IMR-90 (cell line): ENCODE data around the gene SELENOM. TPM values are rescaled to one million over a fixed set of nuclear protein-coding genes. Genes with fewer than 3 reads are reported as not detected.

Experiments
- ATAC-seq: fragments of 200-7000 bp; cut with Tn5 transposase; 2 replicates; pipeline ENCODE4 v1.9.1; 2020; ENCODE audit warnings: low read depth, mild to moderate bottlenecking, moderate library complexity
- BruUV-seq: library from RNA; stranded (reverse); fragments of 400-500 nt; replicated peaks from 2 replicates; lab custom pipeline; 2021; lab: Mats Ljungman, UMichigan
- CTCF ChIA-PET: fragments of 300-600 bp; formaldehyde crosslinking; extraction: SDS; loops from one replicate; lab custom pipeline; 2021; ENCODE audit warnings: antibody characterized with exemption; lab: Yijun Ruan, JAX
- POLR2A ChIA-PET: fragments of 300-600 bp; sonication (Branson Sonifier 250); formaldehyde crosslinking; loops from one replicate; lab custom pipeline; 2022; ENCODE audit warnings: antibody characterized with exemption; ENCODE audit not compliant: unreplicated experiment; lab: Charles Lee
- DNase-seq: peaks from one replicate; pipeline ENCODE4 v3.0.0; 2013
- H2AFZ ChIP-seq: replicated peaks from 2 replicates; pipeline ENCODE3; 2013; ENCODE audit warnings: low read length, mild to moderate bottlenecking; ENCODE audit not compliant: poor library complexity
- H2AK5ac ChIP-seq: 2 replicates; pipeline ENCODE4 v1.6.1; 2013; ENCODE audit warnings: low read depth, low read length, inconsistent platforms
- H2AK9ac ChIP-seq: replicated peaks from 2 replicates; pipeline ENCODE3; 2013; ENCODE audit warnings: mild to moderate bottlenecking, low read depth, low read length, moderate library complexity; ENCODE audit not compliant: poor library complexity
- H2BK120ac ChIP-seq: 2 replicates; pipeline ENCODE4 v1.6.1; 2013; ENCODE audit warnings: low read depth, low read length, inconsistent platforms
- H2BK15ac ChIP-seq: 3 replicates; pipeline ENCODE4 v1.6.1; 2013; ENCODE audit warnings: low read depth, low read length, inconsistent platforms
- H2BK20ac ChIP-seq: 2 replicates; pipeline ENCODE4 v1.6.1; 2013; ENCODE audit warnings: low read depth, mild to moderate bottlenecking, inconsistent platforms, low read length, moderate library complexity
- H2BK5ac ChIP-seq: 2 replicates; pipeline ENCODE4 v1.6.1; 2013; ENCODE audit warnings: mild to moderate bottlenecking, low read depth, low read length, inconsistent platforms; ENCODE audit not compliant: poor library complexity, severe bottlenecking
- H3K14ac ChIP-seq: replicated peaks from 2 replicates; pipeline ENCODE4 v1.6.1; 2013; ENCODE audit warnings: low read depth, low read length, inconsistent platforms
- H3K18ac ChIP-seq: 2 replicates; pipeline ENCODE4 v1.6.1; 2013; ENCODE audit warnings: low read depth, low read length, control low read depth
- H3K23ac ChIP-seq: 2 replicates; pipeline ENCODE4 v1.6.1; 2013; ENCODE audit warnings: low read depth, low read length, inconsistent platforms
- H3K27ac ChIP-seq: 2 replicates; pipeline ENCODE4 v1.5.1; 2013; ENCODE audit warnings: mild to moderate bottlenecking, control low read depth, low read length; ENCODE audit not compliant: insufficient read depth
- H3K27me3 ChIP-seq: 2 replicates; pipeline ENCODE4 v1.6.1; 2013; ENCODE audit warnings: low read length; ENCODE audit not compliant: control insufficient read depth, insufficient read depth
- H3K36me3 ChIP-seq: 2 replicates; pipeline ENCODE4 v1.6.1; 2013; ENCODE audit warnings: low read length, mixed read lengths; ENCODE audit not compliant: control insufficient read depth, insufficient read depth
- H3K4ac ChIP-seq: 2 replicates; pipeline ENCODE4 v1.6.1; 2013; ENCODE audit warnings: low read depth, low read length, inconsistent platforms
- H3K4me1 ChIP-seq: 2 replicates; pipeline ENCODE4 v1.6.1; 2013; ENCODE audit warnings: low read length, mixed read lengths; ENCODE audit not compliant: control insufficient read depth, insufficient read depth
- H3K4me2 ChIP-seq: 2 replicates; pipeline ENCODE4 v1.6.1; 2013; ENCODE audit warnings: low read depth, mild to moderate bottlenecking, control low read depth, low read length, moderate library complexity
- H3K4me3 ChIP-seq: 2 replicates; pipeline ENCODE4 v1.5.1; 2013; ENCODE audit warnings: low read depth, mild to moderate bottlenecking, control low read depth, low read length, moderate library complexity; ENCODE audit not compliant: insufficient read depth
- H3K56ac ChIP-seq: 2 replicates; pipeline ENCODE4 v1.6.1; 2013; ENCODE audit warnings: low read length, inconsistent platforms; ENCODE audit not compliant: insufficient read depth; ENCODE audit errors: extremely low read depth
- H3K79me1 ChIP-seq, 2 experiments: 2 replicates each; pipeline ENCODE4 v1.6.1; 2013; ENCODE audit warnings: low read length in 2 of 2, inconsistent platforms in 1 of 2, low read depth in 1 of 2
- H3K9ac ChIP-seq: 2 replicates; pipeline ENCODE4 v1.6.1; 2013; ENCODE audit warnings: low read depth, low read length, control low read depth
- H3K9me1 ChIP-seq: 2 replicates; pipeline ENCODE4 v1.6.1; 2013; ENCODE audit warnings: low read length, inconsistent platforms; ENCODE audit not compliant: insufficient read depth
- H3K9me3 ChIP-seq: 2 replicates; pipeline ENCODE4 v1.6.1; 2013; ENCODE audit warnings: low read length; ENCODE audit not compliant: control insufficient read depth, insufficient read depth
- H4K20me1 ChIP-seq: 2 replicates; pipeline ENCODE4 v1.6.1; 2013; ENCODE audit warnings: low read length, inconsistent platforms; ENCODE audit not compliant: insufficient read depth
- H4K5ac ChIP-seq: 2 replicates; pipeline ENCODE4 v1.6.1; 2013; ENCODE audit warnings: mild to moderate bottlenecking, low read depth, low read length, control low read depth
- H4K8ac ChIP-seq, 2 experiments: 2 replicates each; pipeline ENCODE4 v1.6.1; 2013; ENCODE audit warnings: low read depth in 2 of 2, low read length in 2 of 2, control low read depth in 1 of 2, inconsistent platforms in 1 of 2
- H4K91ac ChIP-seq: 2 replicates; pipeline ENCODE4 v1.6.1; 2013; ENCODE audit warnings: low read depth, low read length, inconsistent platforms; ENCODE audit not compliant: insufficient read depth
- CEBPB ChIP-seq: IDR thresholded peaks from 2 replicates; pipeline ENCODE4 v1.6.1; 2012; ENCODE audit warnings: low read depth, low read length, improper control_type of control experiment
- FOS ChIP-seq: fragments of 150-350 bp; IDR thresholded peaks from 2 replicates; pipeline ENCODE4 v1.6.1; 2016; ENCODE audit warnings: low read depth, low read length
- MAFK ChIP-seq: IDR thresholded peaks from 2 replicates; pipeline ENCODE4 v1.6.1; 2012; ENCODE audit warnings: low read depth, low read length, improper control_type of control experiment
- MAZ ChIP-seq: IDR thresholded peaks from 2 replicates; pipeline ENCODE4 v1.6.1; 2012; ENCODE audit warnings: low read depth, mild to moderate bottlenecking, low read length, improper control_type of control experiment, moderate library complexity, borderline replicate concordance
- MXI1 ChIP-seq: IDR thresholded peaks from 2 replicates; pipeline ENCODE4 v1.6.1; 2012; ENCODE audit warnings: low read depth, mild to moderate bottlenecking, low read length, moderate library complexity, borderline replicate concordance
- NFE2L2 ChIP-seq: fragments of 150-350 bp; IDR thresholded peaks from 2 replicates; pipeline ENCODE4 v1.6.1; 2016; ENCODE audit warnings: low read depth, mild to moderate bottlenecking, low read length
- POLR2A ChIP-seq: IDR thresholded peaks from 2 replicates; pipeline ENCODE4 v1.6.1; 2012; ENCODE audit warnings: mild to moderate bottlenecking, low read depth, low read length
- RAD21 ChIP-seq: IDR thresholded peaks from 2 replicates; pipeline ENCODE4 v1.6.1; 2012; ENCODE audit warnings: low read length, improper control_type of control experiment
- RCOR1 ChIP-seq: IDR thresholded peaks from 2 replicates; pipeline ENCODE4 v1.6.1; 2012; ENCODE audit warnings: mild to moderate bottlenecking, low read length, improper control_type of control experiment; ENCODE audit not compliant: insufficient replicate concordance
- SMC3 ChIP-seq: fragments of 150-350 bp; IDR thresholded peaks from 2 replicates; pipeline ENCODE4 v1.6.1; 2016; ENCODE audit warnings: low read depth, mild to moderate bottlenecking, antibody characterized with exemption, low read length, moderate library complexity
- WGBS, 2 experiments: methylation state at CpG; one replicate each; pipeline versions ENCODE4 v1.1.5 to v1.1.7; 2013; ENCODE audit warnings: missing lambda C conversion rate in 2 of 2; ENCODE audit not compliant: insufficient read length in 1 of 2; ENCODE audit errors: extremely low coverage in 2 of 2; 5-methylcytosine and 5-hydroxymethylcytosine counted together
- dilution Hi-C: fragments of 300-500 bp; cut with HindIII; formaldehyde crosslinking; loops from one replicate; pipeline ENCODE4 v1.14.3; 2018; ENCODE audit warnings: low sequenced_read_pairs; ENCODE audit not compliant: unreplicated experiment
- in situ Hi-C: fragments of 300-500 bp; cut with MboI; formaldehyde crosslinking; loops from 3 replicates; pipeline ENCODE4 v1.14.3; 2019; ENCODE audit warnings: low sequenced_read_pairs, inconsistent platforms, mixed read lengths
- intact Hi-C: fragments of 100-400 bp; cut with micrococcal nuclease; formaldehyde crosslinking; loops from 2 replicates; pipeline ENCODE4 v1.10.0; 2022
- polyA plus RNA-seq, 3 experiments: library from polyadenylated mRNA; depleted of rRNA; stranded (reverse); fragments of >200 nt; gene quantifications; 2 replicates each; pipeline ENCODE4 v1.2.3, GENCODE V29; 2012; ENCODE audit warnings: low replicate concordance in 1 of 3
- total RNA-seq: library from RNA; depleted of rRNA; stranded (reverse); fragments of >200 nt; gene quantifications from 2 replicates; pipeline ENCODE4 v1.2.3, GENCODE V29; 2012
- TF ChIP-seq, protein P1 (sequence below): fragments of 150-350 bp; IDR thresholded peaks from 2 replicates; pipeline ENCODE4 v1.6.1; 2017; ENCODE audit warnings: mild to moderate bottlenecking, antibody characterized with exemption, low read length, low read depth

The SELENOM gene
- total and polyA plus RNA-seq, 2 of the 4 experiments (the other 2 are of a cell fraction): 46.2 to 270 TPM

DNA sequence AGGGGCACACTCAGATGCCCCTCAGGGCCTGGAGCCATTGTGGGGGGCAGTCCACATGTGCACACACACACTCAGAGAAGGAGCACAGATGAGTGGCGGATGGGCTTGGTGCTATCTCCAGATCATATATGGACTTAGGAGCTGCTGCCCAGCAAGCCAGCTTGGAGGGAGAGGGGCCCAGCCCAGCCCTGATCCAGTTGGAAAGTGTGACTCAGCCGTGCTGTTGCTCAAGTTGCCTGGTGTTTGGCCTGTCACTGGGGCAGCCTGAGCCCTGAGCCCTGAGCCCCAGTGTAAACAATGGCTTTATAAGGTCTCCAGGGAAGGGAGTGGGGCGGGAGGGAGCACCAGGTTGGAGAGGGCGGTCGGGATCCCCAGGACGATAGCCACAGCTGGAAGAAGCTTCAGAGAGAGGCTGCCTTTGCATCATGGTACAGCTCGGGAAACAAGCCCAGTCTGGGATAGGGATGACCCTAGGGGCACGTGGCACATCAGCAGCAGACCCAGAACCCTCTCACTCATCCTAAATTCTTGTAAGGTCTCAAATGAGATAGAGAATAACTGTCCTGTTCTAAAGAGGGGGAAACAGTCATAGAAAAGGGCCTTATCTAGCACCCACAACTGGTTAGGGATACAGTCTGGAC lies 4.8 kb downstream of the SELENOM start:
- peak overlapping the region; percentile 90 for H2AK9ac ChIP-seq
- H4K5ac ChIP-seq: peak overlapping the region; percentile 77
- peaks cover 18 to 73% of the 10 kb centered on the region in 2 experiments; a peak in 3 of 4 replicates for H3K79me1 ChIP-seq
- no peaks in the 10 kb centered on the region for H3K27me3 ChIP-seq
- peak; percentile 98 for DNase-seq
- no peak for TF ChIP-seq MAFK
- TF ChIP-seq MAZ: peak; percentile 94
- TF ChIP-seq POLR2A: peak; percentile 61; the same call in 1 of the 2 replicates
- TF ChIP-seq MXI1: peak; percentile 43; the same call in 1 of the 2 replicates
- no peak for TF ChIP-seq SMC3
- peak; percentile 24 for TF ChIP-seq RCOR1
- TF ChIP-seq CEBPB: peak; percentile 99
- no peak; the same call in 1 of the 2 replicates for TF ChIP-seq NFE2L2
- peak; percentile 97 for TF ChIP-seq FOS
- peak; percentile 2; the same call in 1 of the 2 replicates for TF ChIP-seq RAD21
- TF ChIP-seq, protein P1, sequence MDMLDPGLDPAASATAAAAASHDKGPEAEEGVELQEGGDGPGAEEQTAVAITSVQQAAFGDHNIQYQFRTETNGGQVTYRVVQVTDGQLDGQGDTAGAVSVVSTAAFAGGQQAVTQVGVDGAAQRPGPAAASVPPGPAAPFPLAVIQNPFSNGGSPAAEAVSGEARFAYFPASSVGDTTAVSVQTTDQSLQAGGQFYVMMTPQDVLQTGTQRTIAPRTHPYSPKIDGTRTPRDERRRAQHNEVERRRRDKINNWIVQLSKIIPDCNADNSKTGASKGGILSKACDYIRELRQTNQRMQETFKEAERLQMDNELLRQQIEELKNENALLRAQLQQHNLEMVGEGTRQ: peak; percentile 72
- H2BK5ac ChIP-seq: peak overlapping the region; percentile 84
- H3K4me3 ChIP-seq: no peak overlapping the region
- H3K4me1 ChIP-seq: peaks cover 57% of the 10 kb centered on the region
- peak overlapping the region; percentile 76 for H2AFZ ChIP-seq
- H4K91ac ChIP-seq: peak overlapping the region; percentile 98
- in situ Hi-C loops: no loop called here
- H2BK120ac ChIP-seq: peak overlapping the region; percentile 95
- intact Hi-C loops: no loop called here
- peaks cover 25% of the 10 kb centered on the region for H4K20me1 ChIP-seq
- H2BK20ac ChIP-seq: peak overlapping the region; percentile 97
- dilution Hi-C loops: no loop called here
- peak overlapping the region; percentile 85 for H3K27ac ChIP-seq
- H3K36me3 ChIP-seq: peaks cover 56% of the 10 kb centered on the region
- peak overlapping the region; percentile 94 for H3K23ac ChIP-seq
- peak overlapping the region; percentile 74 to 91 for H4K8ac ChIP-seq
- H3K9me1 ChIP-seq: peaks cover 25% of the 10 kb centered on the region
- H2AK5ac ChIP-seq: peak overlapping the region; percentile 98
- H3K4me2 ChIP-seq: peak overlapping the region; percentile 18
- H3K14ac ChIP-seq: peak overlapping the region; percentile 97
- ATAC-seq: peak; percentile 73
- peak overlapping the region; percentile 93; the same call in 2 of the 3 replicates for H2BK15ac ChIP-seq
- no peaks in the 10 kb centered on the region for H3K9me3 ChIP-seq
- peak overlapping the region; percentile 98 for H3K4ac ChIP-seq
- BruUV-seq: TSS peak; percentile 50
- H3K18ac ChIP-seq: peak overlapping the region; percentile 62
- CTCF ChIA-PET: interaction anchor here (0.5 to 1.0 kb wide), 2 partner anchors 20 to 60 kb away, joined by 3 read pairs; no protein-coding TSS in a partner anchor
- POLR2A ChIA-PET: interaction anchor here (0.5 to 0.7 kb wide), 3 partner anchors 88 to 895 kb away, joined by 3 to 7 read pairs (median 7); no protein-coding TSS in a partner anchor
- peak overlapping the region; percentile 26 for H3K9ac ChIP-seq
- 15% methylated on average over 7 of the region's 8 CpGs; no CpG with 5 or more reads in 1 of the 2 experiments for WGBS, 2 experiments
- peak overlapping the region; percentile 85 for H3K56ac ChIP-seq
